Skeletal muscle satellite cell (primary cell): ENCODE results near the gene IL17RC.
"Not testable (repeated sequence)": the region's sequence is repeated elsewhere in the genome, so short reads cannot be mapped to it uniquely, and the experiment has no call there.

ENCODE experiments used
- H3K27me3 ChIP-seq: 2 replicates; pipeline ENCODE4 v1.7.0; 2013; ENCODE audit warnings: low read length; ENCODE audit not compliant: control insufficient read depth, insufficient read depth
- H3K36me3 ChIP-seq: 2 replicates; pipeline ENCODE4 v1.7.0; 2013; ENCODE audit warnings: mild to moderate bottlenecking, control low read depth, low read length; ENCODE audit not compliant: insufficient read depth
- H3K4me1 ChIP-seq: 2 replicates; pipeline ENCODE4 v1.7.0; 2013; ENCODE audit warnings: low read length; ENCODE audit not compliant: control insufficient read depth, insufficient read depth
- H3K4me2 ChIP-seq: 2 replicates; pipeline ENCODE4 v1.7.0; 2013; ENCODE audit warnings: mild to moderate bottlenecking, low read length
- H3K4me3 ChIP-seq: 2 replicates; pipeline ENCODE4 v1.7.0; 2013; ENCODE audit warnings: low read length
- H3K9ac ChIP-seq: 2 replicates; pipeline ENCODE4 v1.7.0; 2013; ENCODE audit warnings: mild to moderate bottlenecking, low read depth, low read length, moderate library complexity
- H3K9me3 ChIP-seq: replicated peaks from 2 replicates; pipeline ENCODE4 v1.7.0; 2013; ENCODE audit warnings: mild to moderate bottlenecking, control low read depth, low read length

IL17RC gene

DNA sequence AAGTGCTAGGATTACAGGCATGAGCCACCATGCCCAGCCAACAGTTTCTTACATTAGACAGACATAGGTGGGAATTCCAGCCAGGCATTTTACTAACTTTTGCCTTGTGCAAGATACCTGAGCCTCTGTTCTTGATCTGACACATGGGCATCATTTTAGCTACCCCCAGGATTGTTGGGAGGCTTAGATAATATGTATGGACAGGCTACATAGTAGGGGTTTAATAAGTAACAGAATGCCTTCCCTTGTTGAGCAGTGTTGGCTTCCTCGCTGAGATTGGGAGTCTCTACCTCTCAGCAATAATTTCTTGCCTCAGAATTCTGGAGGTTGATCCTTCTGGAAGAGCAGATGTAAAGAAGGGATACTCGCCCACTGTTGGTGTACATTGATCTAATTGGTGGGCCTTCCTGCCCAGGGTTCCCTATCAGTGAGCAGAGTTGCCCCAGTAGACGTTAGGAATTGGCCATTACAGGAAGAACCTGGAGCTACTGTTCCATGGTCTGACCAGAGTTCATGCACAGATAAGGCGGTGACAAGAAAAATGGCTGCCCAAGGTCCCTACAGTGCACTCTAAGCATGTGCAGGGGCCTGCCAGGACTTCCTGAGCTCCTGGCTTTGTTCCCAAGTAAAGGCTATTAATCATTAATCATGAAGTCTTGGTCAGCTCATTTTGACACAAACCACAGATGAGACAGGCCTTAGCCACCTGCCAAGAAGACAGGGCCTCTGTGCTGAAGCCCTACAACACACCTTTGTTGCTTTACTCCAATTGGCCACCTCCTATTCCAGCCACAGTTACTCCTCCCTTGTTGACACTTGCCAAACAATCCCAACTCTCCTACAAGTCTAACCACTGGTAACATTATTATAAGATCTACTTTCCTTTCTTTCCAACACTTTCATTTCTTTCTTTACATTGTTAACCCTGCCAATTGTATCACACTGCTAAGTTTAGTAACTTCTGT lies 19.2 kb upstream of the IL17RC start:
- Histone ChIP-seq H3K9me3 (no peaks in the 10 kb centered on the region), H3K4me2 (no peak overlapping the region), H3K36me3 (peaks cover 17% of the 10 kb centered on the region), H3K27me3 (no peaks in the 10 kb centered on the region), H3K9ac (no peak overlapping the region), H3K4me3 (no peak overlapping the region), H3K4me1 (peaks cover 57% of the 10 kb centered on the region)

DNA sequence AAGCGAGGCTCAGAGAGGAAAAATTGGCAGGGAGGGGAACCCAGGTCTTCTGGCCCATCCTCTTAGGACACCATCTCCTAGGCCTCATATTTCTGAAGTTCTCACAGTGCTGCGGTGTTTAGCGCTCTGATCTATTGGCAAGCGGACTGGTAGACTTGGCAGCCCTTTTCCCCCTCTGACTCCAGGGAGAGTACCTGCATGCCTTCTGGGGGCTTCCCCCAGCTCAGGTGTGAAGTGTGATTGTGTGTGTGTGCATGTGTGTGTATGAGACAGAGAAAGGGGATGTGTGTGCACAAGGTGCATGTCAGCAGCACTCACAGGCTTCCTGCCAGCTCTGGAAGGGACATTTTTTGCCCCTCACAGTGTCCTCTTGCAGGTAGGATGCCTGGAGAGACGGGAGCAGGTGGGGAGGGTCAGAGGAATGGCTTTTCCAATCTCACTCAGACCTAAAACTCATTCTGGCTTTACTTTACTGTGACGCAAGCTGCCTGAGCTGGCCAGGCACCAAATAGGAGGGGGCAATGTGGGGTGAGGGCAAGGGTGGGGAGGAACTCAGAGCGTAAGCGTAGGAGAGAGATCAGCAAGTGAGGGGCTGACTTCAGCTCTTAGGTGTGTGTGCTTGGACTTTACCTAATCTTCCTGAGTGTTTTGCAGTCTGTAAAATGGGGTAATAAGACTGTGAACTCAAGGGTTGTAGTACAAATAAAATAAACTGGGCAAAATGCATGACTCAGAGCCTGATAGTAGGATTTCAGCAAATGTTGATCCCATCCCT lies 18.2 kb upstream of the IL17RC start:
- Histone ChIP-seq H3K4me2 (no peak overlapping the region), H3K4me3 (no peak overlapping the region), H3K4me1 (peaks cover 57% of the 10 kb centered on the region), H3K27me3 (no peaks in the 10 kb centered on the region), H3K9me3 (no peaks in the 10 kb centered on the region), H3K9ac (no peak overlapping the region), H3K36me3 (peaks cover 7% of the 10 kb centered on the region)

DNA sequence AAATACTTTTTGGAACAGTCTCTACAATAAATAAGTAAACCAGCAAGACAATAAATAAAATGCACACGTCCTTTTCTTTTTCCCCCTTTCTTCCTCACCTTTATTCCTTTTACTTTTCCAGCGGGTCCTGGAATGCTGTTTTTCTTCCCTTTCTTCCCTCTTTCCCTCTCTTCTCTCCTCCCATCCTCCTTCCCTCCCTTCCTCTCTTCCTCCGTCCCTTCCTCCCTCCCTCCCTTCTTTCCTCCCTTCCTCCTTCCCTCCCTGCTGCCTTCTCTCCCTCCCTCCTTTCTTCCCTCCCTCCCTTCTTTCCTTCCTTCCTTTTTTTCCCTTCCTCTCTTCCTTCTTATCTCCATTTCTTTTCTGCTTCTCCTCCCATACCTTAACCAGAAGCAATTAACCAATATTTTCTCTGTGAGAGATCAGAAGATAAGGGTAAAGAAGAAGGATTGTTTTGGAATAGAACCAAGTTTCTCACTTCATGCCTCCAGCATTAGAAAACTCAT lies 17.6 kb upstream of the IL17RC start:
- no peak overlapping the region for H3K4me3 ChIP-seq
- H3K9ac ChIP-seq = no peak overlapping the region
- no peak overlapping the region for H3K4me2 ChIP-seq
- H3K4me1 ChIP-seq = peaks cover 56% of the 10 kb centered on the region
- no peaks in the 10 kb centered on the region for H3K27me3 ChIP-seq
- H3K36me3 ChIP-seq = peaks cover 6% of the 10 kb centered on the region
- H3K9me3 ChIP-seq = no peaks in the 10 kb centered on the region

DNA sequence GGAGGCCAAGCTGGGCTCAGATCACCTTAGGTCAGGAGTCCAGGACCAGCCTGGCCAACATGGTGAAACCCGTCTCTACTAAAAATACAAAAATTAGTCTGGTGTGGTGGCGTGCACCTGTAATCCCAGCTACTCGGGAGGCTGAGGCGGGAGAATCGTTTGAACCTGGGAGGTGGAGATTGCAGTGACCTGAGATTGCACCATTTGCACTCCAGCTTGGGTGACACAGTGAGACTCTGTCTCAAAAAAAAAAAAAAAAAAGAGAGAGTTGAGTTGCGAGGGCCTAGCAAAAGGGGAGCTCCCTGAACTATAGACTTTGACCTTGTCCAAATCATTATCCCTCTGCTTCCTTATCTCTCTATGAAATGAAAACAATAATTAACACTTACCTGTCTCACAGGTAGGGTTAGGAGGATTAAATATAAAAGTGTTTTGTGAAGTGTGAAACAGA lies 15.9 kb upstream of the IL17RC start:
- not testable (repeated sequence) for H3K9ac ChIP-seq, H3K4me3 ChIP-seq, H3K36me3 ChIP-seq, H3K9me3 ChIP-seq, H3K4me2 ChIP-seq, H3K27me3 ChIP-seq
- peaks cover 49% of the 10 kb centered on the region for H3K4me1 ChIP-seq

DNA sequence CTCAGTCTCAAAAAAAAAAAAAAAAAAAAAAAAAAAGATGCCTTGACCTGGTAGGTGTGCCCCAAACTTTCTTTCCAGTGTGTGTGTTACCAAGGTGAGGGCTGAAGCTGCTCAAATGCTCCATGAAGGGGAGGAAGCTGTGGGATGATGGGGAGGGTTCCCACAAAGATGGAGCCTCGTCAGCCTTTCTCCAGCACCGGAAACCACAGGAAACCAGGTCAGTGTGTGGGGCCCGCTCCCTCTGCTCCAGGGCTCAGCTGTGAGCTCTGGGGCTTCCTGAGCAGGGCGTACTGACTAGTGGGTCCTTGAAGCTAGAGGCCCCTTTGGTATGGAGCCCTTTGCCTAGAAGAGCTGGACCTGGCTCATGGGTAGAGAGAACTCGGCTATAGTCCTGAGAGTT lies 14.9 kb upstream of the IL17RC start:
- Histone ChIP-seq H3K4me1 (peaks cover 44% of the 10 kb centered on the region), H3K36me3 (no peaks in the 10 kb centered on the region), H3K9ac (no peak overlapping the region), H3K4me2 (no peak overlapping the region), H3K4me3 (no peak overlapping the region), H3K9me3 (no peaks in the 10 kb centered on the region), H3K27me3 (no peaks in the 10 kb centered on the region)

DNA sequence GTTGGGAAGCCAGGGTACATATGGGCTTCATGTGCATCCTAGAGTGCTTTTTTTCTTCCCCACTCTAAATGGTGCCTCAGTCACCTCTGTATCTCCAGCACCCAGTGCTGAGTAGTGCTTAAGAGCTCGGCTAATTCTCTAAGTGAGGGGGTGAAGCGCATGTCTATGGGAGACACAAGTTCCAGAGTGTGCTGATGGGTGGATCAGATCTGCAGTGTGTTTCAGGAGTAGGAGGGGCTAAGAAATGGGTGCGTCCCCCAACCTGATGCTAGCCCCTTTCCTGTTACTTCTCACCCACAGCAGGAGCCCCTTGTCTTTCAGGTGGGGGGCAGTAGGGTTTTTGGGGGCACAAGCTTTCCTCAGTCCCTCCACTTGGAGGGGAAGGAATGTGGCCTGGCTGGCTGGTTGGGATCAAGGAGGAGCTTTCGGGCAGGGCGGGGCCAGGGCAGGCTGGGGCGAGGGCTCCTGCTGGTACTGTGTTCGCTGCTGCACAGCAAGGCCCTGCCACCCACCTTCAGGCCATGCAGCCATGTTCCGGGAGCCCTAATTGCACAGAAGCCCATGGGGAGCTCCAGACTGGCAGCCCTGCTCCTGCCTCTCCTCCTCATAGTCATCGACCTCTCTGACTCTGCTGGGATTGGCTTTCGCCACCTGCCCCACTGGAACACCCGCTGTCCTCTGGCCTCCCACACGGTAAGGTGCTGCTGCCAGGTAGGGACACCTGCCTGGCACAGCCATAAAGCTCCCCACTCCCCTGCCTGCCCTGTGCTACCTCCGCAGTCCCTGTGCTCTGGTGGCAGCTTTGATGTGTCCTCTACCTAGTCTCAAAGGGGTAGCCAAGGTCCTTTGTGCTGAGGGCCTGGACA lies 14.3 kb upstream of the IL17RC start, which contains the start of gene IL17RE:
TSS of gene IL17RE (plus strand) at position 477 of the 866 bp plus-strand sequence. CDS start at position 562, 85 bp downstream.
- Histone ChIP-seq H3K36me3 (no peaks in the 10 kb centered on the region), H3K4me1 (peaks cover 39% of the 10 kb centered on the region), H3K4me2 (peak within 1 kb of the TSS; percentile 69), H3K4me3 (peak within 1 kb of the TSS; percentile 57), H3K27me3 (no peaks in the 10 kb centered on the region), H3K9ac (peak within 1 kb of the TSS; percentile 72), H3K9me3 (no peaks in the 10 kb centered on the region)

DNA sequence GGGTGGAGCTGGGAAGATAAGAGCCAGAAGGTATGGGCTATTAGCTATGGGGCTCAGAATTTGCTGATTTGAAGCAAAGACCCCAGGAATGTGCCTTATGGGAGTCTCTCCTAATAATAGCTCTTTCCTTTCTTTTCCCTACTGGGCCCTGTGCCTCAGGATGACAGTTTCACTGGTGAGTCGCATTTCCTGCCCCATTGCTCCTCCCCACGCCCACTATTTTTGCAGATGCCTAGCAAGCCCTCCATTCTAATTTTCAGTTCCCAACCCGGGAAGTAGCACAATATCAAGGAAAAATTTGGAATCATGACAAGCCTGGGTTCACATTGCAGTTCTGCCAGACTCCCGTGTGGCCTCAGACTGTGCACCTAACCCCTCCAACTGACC lies 13.7 kb upstream of the IL17RC start:
- Histone ChIP-seq H3K4me1 (peaks cover 33% of the 10 kb centered on the region), H3K36me3 (no peaks in the 10 kb centered on the region), H3K4me3 (peak overlapping the region; percentile 57), H3K9ac (peak overlapping the region; percentile 72), H3K4me2 (peak overlapping the region; percentile 69), H3K9me3 (no peaks in the 10 kb centered on the region), H3K27me3 (no peaks in the 10 kb centered on the region)

DNA sequence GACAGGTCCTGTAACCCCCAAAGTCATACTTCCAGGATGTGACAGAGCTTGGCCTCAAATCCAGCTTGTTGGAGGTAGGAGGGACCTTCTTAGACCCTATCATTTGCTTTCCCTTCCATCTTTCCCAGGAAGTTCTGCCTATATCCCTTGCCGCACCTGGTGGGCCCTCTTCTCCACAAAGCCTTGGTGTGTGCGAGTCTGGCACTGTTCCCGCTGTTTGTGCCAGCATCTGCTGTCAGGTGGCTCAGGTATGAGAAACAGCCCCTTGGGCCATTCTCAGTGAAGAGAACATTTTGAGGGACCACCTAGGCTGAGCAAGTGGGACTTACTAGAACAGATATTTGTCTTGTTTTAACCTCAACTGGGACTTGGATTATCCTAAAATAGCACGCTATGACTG lies 13.0 kb upstream of the IL17RC start:
- no peaks in the 10 kb centered on the region for H3K36me3 ChIP-seq
- no peaks in the 10 kb centered on the region for H3K27me3 ChIP-seq
- peak overlapping the region; percentile 69 for H3K4me2 ChIP-seq
- H3K4me1 ChIP-seq = peaks cover 26% of the 10 kb centered on the region
- H3K9me3 ChIP-seq = no peaks in the 10 kb centered on the region
- peak overlapping the region; percentile 72 for H3K9ac ChIP-seq
- no peak overlapping the region for H3K4me3 ChIP-seq

DNA sequence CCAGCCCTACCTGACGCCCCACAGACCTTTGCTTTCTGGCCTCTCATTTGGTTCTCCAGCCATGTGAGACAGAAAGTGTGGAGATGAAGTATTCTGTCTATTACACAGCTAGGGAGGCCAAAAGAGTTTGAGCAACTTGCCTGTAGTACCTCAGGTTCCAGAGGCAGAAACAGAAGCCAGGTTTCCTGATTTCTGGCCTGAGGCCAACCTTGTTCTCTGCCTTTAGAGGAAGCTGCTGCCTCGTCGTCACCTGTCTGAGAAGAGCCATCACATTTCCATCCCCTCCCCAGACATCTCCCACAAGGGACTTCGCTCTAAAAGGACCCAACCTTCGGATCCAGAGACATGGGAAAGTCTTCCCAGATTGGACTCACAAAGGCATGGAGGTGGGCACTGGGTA lies 10.4 kb upstream of the IL17RC start:
- Histone ChIP-seq H3K27me3 (no peaks in the 10 kb centered on the region), H3K4me2 (no peak overlapping the region), H3K4me3 (no peak overlapping the region), H3K36me3 (no peaks in the 10 kb centered on the region), H3K9me3 (no peaks in the 10 kb centered on the region), H3K9ac (no peak overlapping the region), H3K4me1 (peaks cover 27% of the 10 kb centered on the region)

DNA sequence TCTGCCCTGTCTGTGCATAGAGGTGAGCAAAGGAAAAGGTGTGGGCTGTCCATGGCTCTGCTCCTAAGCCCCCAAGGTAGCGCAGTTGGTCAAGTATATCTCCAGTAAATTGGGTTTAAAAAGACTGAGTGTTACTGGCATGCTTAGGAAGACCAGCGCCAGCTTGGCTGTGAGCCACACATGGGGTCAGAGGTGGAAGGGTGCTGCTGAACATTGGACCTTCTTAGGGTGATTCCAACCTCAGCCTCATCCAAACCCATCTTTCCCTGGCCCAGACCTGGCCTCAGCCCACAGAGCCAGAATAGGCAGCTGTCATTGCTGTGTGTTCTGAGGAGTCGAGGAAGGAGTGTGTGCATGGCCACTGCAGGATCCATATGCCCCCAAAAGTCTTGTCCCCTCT lies 8.6 kb upstream of the IL17RC start:
- Histone ChIP-seq H3K9ac (no peak overlapping the region), H3K4me2 (no peak overlapping the region), H3K4me1 (peaks cover 24% of the 10 kb centered on the region), H3K4me3 (no peak overlapping the region), H3K9me3 (no peaks in the 10 kb centered on the region), H3K36me3 (no peaks in the 10 kb centered on the region), H3K27me3 (no peaks in the 10 kb centered on the region)
